Umbilical cord (tissue), 2 donors: ENCODE measurements around the gene CDK11B. TPM values are rescaled to one million over a fixed set of nuclear protein-coding genes. Genes with fewer than 3 reads are reported as not detected.
"Not testable (repeated sequence)": the region's sequence is repeated elsewhere in the genome, so short reads cannot be mapped to it uniquely, and the experiment has no call there.

Experiments
- DNase-seq: peaks from one replicate; pipeline ENCODE4 v3.0.0-alpha.2; 2015; ENCODE audit warnings: low spot score
- total RNA-seq: library from RNA; depleted of rRNA; stranded (reverse); fragments of >200 nt; gene quantifications from one replicate; pipeline ENCODE4 v1.2.3, GENCODE V29; 2014; ENCODE audit warnings: low replicate concordance; ENCODE audit not compliant: insufficient read depth

Gene CDK11B
- total RNA-seq, 1 donor from 2014 or later = 3.6 TPM

- DNase-seq = no peak
These were observed 58.6 kb downstream of the CDK11B start, which contains the start of gene FNDC10 for GRCh38 chr1:1599935-1600860. TSS of gene FNDC10 (minus strand) at chr1:1600135. CDS start at chr1:1600015, 120 bp downstream.

- DNase-seq = no peak
These were observed 59.5 kb downstream of the CDK11B start for GRCh38 chr1:1599030-1599934.

GRCh38 chr1:1598720-1599029 lies 60.1 kb downstream of the CDK11B start:
- DNase-seq = no peak

- no peak for DNase-seq
These were observed 60.6 kb downstream of the CDK11B start for GRCh38 chr1:1598051-1598719.

- DNase-seq = no peak
These were observed 61.4 kb downstream of the CDK11B start for GRCh38 chr1:1597275-1597930.

- DNase-seq = no peak
These were observed 62.1 kb downstream of the CDK11B start for GRCh38 chr1:1596493-1597274.

- DNase-seq = not testable (repeated sequence)
These were observed 63.5 kb downstream of the CDK11B start for GRCh38 chr1:1595341-1595740.

- no peak for DNase-seq
These were observed 64.1 kb downstream of the CDK11B start for GRCh38 chr1:1594602-1595260.

- DNase-seq = no peak
These were observed 64.8 kb downstream of the CDK11B start for GRCh38 chr1:1593834-1594601.

- DNase-seq = no peak
These were observed 67.4 kb downstream of the CDK11B start for GRCh38 chr1:1591452-1591851.

Other genes starting within 250 kb of the CDK11B start
- 1.7 TPM for gene ANKRD65, start 237.7 kb downstream of the CDK11B start, total RNA-seq
- 58.7 TPM for gene VWA1, start 223.3 kb downstream of the CDK11B start, total RNA-seq
- gene ATAD3C, start 209.3 kb downstream of the CDK11B start, total RNA-seq = 1.2 TPM
- 8.2 TPM for gene ATAD3B, start 187.2 kb downstream of the CDK11B start, total RNA-seq
- 7.9 TPM for gene ATAD3A, start 146.8 kb downstream of the CDK11B start, total RNA-seq
- not detected for gene TMEM240, start 118.4 kb downstream of the CDK11B start, total RNA-seq
- 44.3 TPM for gene SSU72, start 84.1 kb downstream of the CDK11B start, total RNA-seq
- gene FNDC10, start 58.9 kb downstream of the CDK11B start, total RNA-seq = 2.2 TPM
- 85.0 TPM for gene MIB2, start 43.5 kb downstream of the CDK11B start, total RNA-seq
- 249 TPM for gene MMP23B, start 26.8 kb downstream of the CDK11B start, total RNA-seq
- gene SLC35E2B, start 33.8 kb upstream of the CDK11B start, total RNA-seq = 34.7 TPM
- 21.9 TPM for gene CDK11A, start 65.4 kb upstream of the CDK11B start, total RNA-seq
- gene NADK, start 119.5 kb upstream of the CDK11B start, total RNA-seq = 20.2 TPM
- 60.9 TPM for gene GNB1, start 232.1 kb upstream of the CDK11B start, total RNA-seq